ENCODE results near the gene ZP4. TPM values are rescaled to one million over a fixed set of nuclear protein-coding genes. Genes with fewer than 3 reads are reported as not detected.
A peak's percentile ranks its signal among the peaks of the same experiment; 100 is the strongest.
"Not testable (repeated sequence)": the region's sequence is repeated elsewhere in the genome, so short reads cannot be mapped to it uniquely, and the experiment has no call there.

The ZP4 gene
- total RNA-seq, 2 experiments from 2014 or later: not detected

- no peaks in the 10 kb centered on the region for H3K9me3 Mint-ChIP-seq (ENCODE audit: low read depth)
Measured at GRCh38 chr1:237864338-237865244, 26.1 kb downstream of the ZP4 start.

GRCh38 chr1:237863234-237863633 is 27.5 kb downstream of the ZP4 start:
- CTCF ChIA-PET: no interaction called here
- Mint-ChIP-seq H3K4me3 (no peak overlapping the region), H3K27me3 (no peaks in the 10 kb centered on the region), H3K27ac (no peak overlapping the region), H3K4me1 (peaks cover 2% of the 10 kb centered on the region), H3K36me3 (no peaks in the 10 kb centered on the region), H3K9me3 (ENCODE audit: low read depth) (no peaks in the 10 kb centered on the region)
- ATAC-seq (no peak), DNase-seq (no peak)

More at GRCh38 chr1:237864338-237865244, 26.1 kb downstream of the ZP4 start:
- no peak overlapping the region for H3K4me3 Mint-ChIP-seq
- ATAC-seq (no peak), DNase-seq (peak; percentile 41)
- H3K36me3 Mint-ChIP-seq: no peaks in the 10 kb centered on the region
- no peak overlapping the region for H3K27ac Mint-ChIP-seq
- CTCF ChIA-PET: interaction anchor here (0.9 to 1.2 kb wide), 2 partner anchors 12 to 14 kb away, joined by 3 to 4 read pairs; no protein-coding TSS in a partner anchor
- H3K4me1 Mint-ChIP-seq: peaks cover 2% of the 10 kb centered on the region
- H3K27me3 Mint-ChIP-seq: no peaks in the 10 kb centered on the region

- CTCF ChIA-PET: no interaction called here
- Mint-ChIP-seq H3K9me3 (ENCODE audit: low read depth) (no peaks in the 10 kb centered on the region), H3K36me3 (no peaks in the 10 kb centered on the region), H3K27me3 (no peaks in the 10 kb centered on the region), H3K4me3 (no peak overlapping the region), H3K4me1 (peaks cover 2% of the 10 kb centered on the region), H3K27ac (no peak overlapping the region)
- DNase-seq (no peak), ATAC-seq (no peak)
Measured at GRCh38 chr1:237861944-237862343, 28.8 kb downstream of the ZP4 start.

- peaks cover 2% of the 10 kb centered on the region for H3K9me3 Mint-ChIP-seq (ENCODE audit: low read depth)
- no peaks in the 10 kb centered on the region for H3K27me3 Mint-ChIP-seq
- H3K27ac Mint-ChIP-seq: no peak overlapping the region
- H3K36me3 Mint-ChIP-seq: no peaks in the 10 kb centered on the region
- H3K4me1 Mint-ChIP-seq: no peaks in the 10 kb centered on the region
- H3K4me3 Mint-ChIP-seq: no peak overlapping the region
- DNase-seq (no peak), ATAC-seq (no peak)
- CTCF ChIA-PET: no interaction called here
Measured at GRCh38 chr1:237858992-237859391, 31.7 kb downstream of the ZP4 start.

- Mint-ChIP-seq H3K27ac (no peak overlapping the region), H3K36me3 (no peaks in the 10 kb centered on the region), H3K27me3 (no peaks in the 10 kb centered on the region), H3K4me3 (no peak overlapping the region), H3K9me3 (ENCODE audit: low read depth) (peaks cover 2% of the 10 kb centered on the region), H3K4me1 (no peaks in the 10 kb centered on the region)
- DNase-seq (no peak), ATAC-seq (no peak)
- CTCF ChIA-PET: no interaction called here
Measured at GRCh38 chr1:237857455-237857854, 33.3 kb downstream of the ZP4 start.

- Mint-ChIP-seq H3K27ac (no peak overlapping the region), H3K36me3 (no peaks in the 10 kb centered on the region), H3K9me3 (ENCODE audit: low read depth) (peaks cover 2% of the 10 kb centered on the region), H3K27me3 (no peaks in the 10 kb centered on the region), H3K4me3 (no peak overlapping the region), H3K4me1 (no peaks in the 10 kb centered on the region)
- CTCF ChIA-PET: interaction anchor here (1.0 kb wide), 1 partner anchor 12 kb away, joined by 3 read pairs; no protein-coding TSS in a partner anchor
- no peak for DNase-seq
- ATAC-seq: no peak
Measured at GRCh38 chr1:237852342-237852741, 38.4 kb downstream of the ZP4 start.

GRCh38 chr1:237851210-237851845 is 39.4 kb downstream of the ZP4 start:
- H3K4me3 Mint-ChIP-seq: no peak overlapping the region
- no peaks in the 10 kb centered on the region for H3K4me1 Mint-ChIP-seq
- no peak overlapping the region for H3K27ac Mint-ChIP-seq
- ATAC-seq (no peak), DNase-seq (no peak)
- H3K9me3 Mint-ChIP-seq (ENCODE audit: low read depth): peaks cover 2% of the 10 kb centered on the region
- CTCF ChIA-PET: interaction anchor here (0.8 kb wide), 1 partner anchor 13 kb away, joined by 4 read pairs; no protein-coding TSS in a partner anchor
- no peaks in the 10 kb centered on the region for H3K36me3 Mint-ChIP-seq
- H3K27me3 Mint-ChIP-seq: no peaks in the 10 kb centered on the region

GRCh38 chr1:237843516-237843915 is 47.2 kb downstream of the ZP4 start:
- H3K36me3 Mint-ChIP-seq; DNase-seq; H3K27me3 Mint-ChIP-seq; H3K4me1 Mint-ChIP-seq; ATAC-seq; H3K4me3 Mint-ChIP-seq; CTCF ChIA-PET; H3K9me3 Mint-ChIP-seq (ENCODE audit: low read depth); H3K27ac Mint-ChIP-seq: not testable (repeated sequence)

- CTCF ChIA-PET: interaction anchor here (0.6 kb wide), 1 partner anchor 91 kb away, joined by 3 read pairs; no protein-coding TSS in a partner anchor
- H3K27ac Mint-ChIP-seq: no peak overlapping the region
- H3K36me3 Mint-ChIP-seq: no peaks in the 10 kb centered on the region
- no peaks in the 10 kb centered on the region for H3K9me3 Mint-ChIP-seq (ENCODE audit: low read depth)
- ATAC-seq: no peak
- DNase-seq: no peak
- H3K27me3 Mint-ChIP-seq: no peaks in the 10 kb centered on the region
- no peak overlapping the region for H3K4me3 Mint-ChIP-seq
- no peaks in the 10 kb centered on the region for H3K4me1 Mint-ChIP-seq
Measured at GRCh38 chr1:237841485-237841884, 49.2 kb downstream of the ZP4 start.

GRCh38 chr1:237838904-237839534 is 51.7 kb downstream of the ZP4 start:
- Mint-ChIP-seq H3K36me3 (no peaks in the 10 kb centered on the region), H3K27ac (no peak overlapping the region), H3K4me3 (no peak overlapping the region), H3K4me1 (no peaks in the 10 kb centered on the region), H3K27me3 (no peaks in the 10 kb centered on the region), H3K9me3 (ENCODE audit: low read depth) (no peaks in the 10 kb centered on the region)
- ATAC-seq (no peak), DNase-seq (no peak)
- CTCF ChIA-PET: no interaction called here

GRCh38 chr1:237838320-237838719 is 52.4 kb downstream of the ZP4 start:
- no peaks in the 10 kb centered on the region for H3K27me3 Mint-ChIP-seq
- no peak for DNase-seq
- no peaks in the 10 kb centered on the region for H3K4me1 Mint-ChIP-seq
- no peaks in the 10 kb centered on the region for H3K36me3 Mint-ChIP-seq
- no peak for ATAC-seq
- no peak overlapping the region for H3K27ac Mint-ChIP-seq
- no peak overlapping the region for H3K4me3 Mint-ChIP-seq
- no peaks in the 10 kb centered on the region for H3K9me3 Mint-ChIP-seq (ENCODE audit: low read depth)
- CTCF ChIA-PET: no interaction called here

- no peak for ATAC-seq
- Mint-ChIP-seq H3K27ac (no peak overlapping the region), H3K4me3 (no peak overlapping the region), H3K9me3 (ENCODE audit: low read depth) (no peaks in the 10 kb centered on the region), H3K4me1 (no peaks in the 10 kb centered on the region), H3K27me3 (no peaks in the 10 kb centered on the region), H3K36me3 (no peaks in the 10 kb centered on the region)
- CTCF ChIA-PET: no interaction called here
- no peak for DNase-seq
Measured at GRCh38 chr1:237834461-237834860, 56.3 kb downstream of the ZP4 start.

GRCh38 chr1:237834048-237834447 is 56.7 kb downstream of the ZP4 start:
- H3K27ac Mint-ChIP-seq: no peak overlapping the region
- CTCF ChIA-PET: interaction anchor here (1.0 kb wide), 1 partner anchor 27 kb away, joined by 3 read pairs; no protein-coding TSS in a partner anchor
- H3K36me3 Mint-ChIP-seq: no peaks in the 10 kb centered on the region
- H3K9me3 Mint-ChIP-seq (ENCODE audit: low read depth): no peaks in the 10 kb centered on the region
- H3K4me3 Mint-ChIP-seq: no peak overlapping the region
- H3K27me3 Mint-ChIP-seq: no peaks in the 10 kb centered on the region
- no peaks in the 10 kb centered on the region for H3K4me1 Mint-ChIP-seq
- DNase-seq (no peak), ATAC-seq (no peak)

All from activated CD8-positive, alpha-beta memory T cell treated with anti-CD3 and anti-CD28 coated beads, Interleukin-2, amount 10 ng/mL, durations not matched to agents 7 days and 5 days (primary cell).